Measurements from ENCODE around the gene SLC66A3.

The SLC66A3 gene

GRCh38 chr2:11144738-11145079 lies 10.6 kb upstream of the SLC66A3 start:
- ATAC-seq (replicated peaks) = no peak
- Mint-ChIP-seq H3K9me3 (no peaks in the 10 kb centered on the region), H3K36me3 (ENCODE audit: insufficient read depth) (no peaks in the 10 kb centered on the region), H3K27ac (no peak overlapping the region), H3K4me3 (no peak overlapping the region), H3K27me3 (peaks cover 30 to 46% of the 10 kb centered on the region in 2 donors), H3K4me1 (ENCODE audit: low read depth in 2 of 2) (no peaks in the 10 kb centered on the region)
- DNase-seq = no peak

- Mint-ChIP-seq H3K27ac (no peak overlapping the region), H3K4me3 (no peak overlapping the region), H3K27me3 (peaks cover 30 to 46% of the 10 kb centered on the region in 2 donors), H3K4me1 (ENCODE audit: low read depth in 2 of 2) (no peaks in the 10 kb centered on the region), H3K9me3 (no peaks in the 10 kb centered on the region), H3K36me3 (ENCODE audit: insufficient read depth) (no peaks in the 10 kb centered on the region)
- ATAC-seq (replicated peaks) (no peak), DNase-seq (no peak)
These were observed 9.9 kb upstream of the SLC66A3 start for GRCh38 chr2:11145350-11145749.

- ATAC-seq (replicated peaks) (no peak), DNase-seq (no peak)
- H3K36me3 Mint-ChIP-seq (ENCODE audit: insufficient read depth) = no peaks in the 10 kb centered on the region
- no peaks in the 10 kb centered on the region for H3K4me1 Mint-ChIP-seq (ENCODE audit: low read depth in 2 of 2)
- no peaks in the 10 kb centered on the region for H3K9me3 Mint-ChIP-seq
- H3K27ac Mint-ChIP-seq = no peak overlapping the region
- H3K27me3 Mint-ChIP-seq = peaks cover 30 to 41% of the 10 kb centered on the region in 2 donors
- no peak overlapping the region for H3K4me3 Mint-ChIP-seq
These were observed 9.2 kb upstream of the SLC66A3 start for GRCh38 chr2:11146076-11146475.

- DNase-seq = no peak
- ATAC-seq (replicated peaks) = no peak
- no peak overlapping the region for H3K27ac Mint-ChIP-seq
These were observed 8.0 kb upstream of the SLC66A3 start for GRCh38 chr2:11147263-11147662.

GRCh38 chr2:11152591-11152990 lies 2.7 kb upstream of the SLC66A3 start:
- DNase-seq (no peak), ATAC-seq (replicated peaks) (no peak)
- H3K27ac Mint-ChIP-seq = no peak overlapping the region
- peaks cover 11 to 16% of the 10 kb centered on the region in 2 donors for H3K4me1 Mint-ChIP-seq (ENCODE audit: low read depth in 2 of 2)
- H3K27me3 Mint-ChIP-seq = no peaks in the 10 kb centered on the region
- no peaks in the 10 kb centered on the region for H3K9me3 Mint-ChIP-seq
- peaks cover 8% of the 10 kb centered on the region for H3K36me3 Mint-ChIP-seq (ENCODE audit: insufficient read depth)
- no peak overlapping the region for H3K4me3 Mint-ChIP-seq

More at GRCh38 chr2:11147263-11147662, 8.0 kb upstream of the SLC66A3 start:
- Mint-ChIP-seq H3K4me3 (no peak overlapping the region), H3K36me3 (ENCODE audit: insufficient read depth) (no peaks in the 10 kb centered on the region), H3K9me3 (no peaks in the 10 kb centered on the region), H3K27me3 (peaks cover 18 to 29% of the 10 kb centered on the region in 2 donors), H3K4me1 (ENCODE audit: low read depth in 2 of 2) (no peaks in the 10 kb centered on the region)

GRCh38 chr2:11154016-11154922 lies 998 bp upstream of the SLC66A3 start:
- ATAC-seq (replicated peaks) = no peak
- DNase-seq = no peak
- no peaks in the 10 kb centered on the region for H3K9me3 Mint-ChIP-seq
- peak overlapping the region; percentile 78 to 88 for H3K4me3 Mint-ChIP-seq
- H3K36me3 Mint-ChIP-seq (ENCODE audit: insufficient read depth) = peaks cover 8% of the 10 kb centered on the region
- peak overlapping the region; percentile 86 to 87 for H3K27ac Mint-ChIP-seq
- peaks cover 15 to 22% of the 10 kb centered on the region in 2 donors for H3K4me1 Mint-ChIP-seq (ENCODE audit: low read depth in 2 of 2)
- H3K27me3 Mint-ChIP-seq = no peaks in the 10 kb centered on the region

- peak overlapping the region; percentile 78 to 88 for H3K4me3 Mint-ChIP-seq
- no peaks in the 10 kb centered on the region for H3K9me3 Mint-ChIP-seq
- no peaks in the 10 kb centered on the region for H3K27me3 Mint-ChIP-seq
- peaks cover 8% of the 10 kb centered on the region for H3K36me3 Mint-ChIP-seq (ENCODE audit: insufficient read depth)
- DNase-seq (peak; percentile 94 to 98 (median 95)), ATAC-seq (replicated peaks) (peak; percentile 86)
- peak overlapping the region; percentile 86 to 87 for H3K27ac Mint-ChIP-seq
- H3K4me1 Mint-ChIP-seq (ENCODE audit: low read depth in 2 of 2) = peaks cover 21 to 23% of the 10 kb centered on the region in 2 donors
These were observed 315 bp upstream of the SLC66A3 start for GRCh38 chr2:11154923-11155380.

GRCh38 chr2:11156396-11157075 lies 1.3 kb downstream of the SLC66A3 start:
- peak overlapping the region; percentile 78 to 88 for H3K4me3 Mint-ChIP-seq
- peaks cover 31 to 34% of the 10 kb centered on the region in 2 donors for H3K4me1 Mint-ChIP-seq (ENCODE audit: low read depth in 2 of 2)
- peak overlapping the region in 1 of 2 donors; percentile 41 for H3K27ac Mint-ChIP-seq
- peaks cover 10% of the 10 kb centered on the region for H3K36me3 Mint-ChIP-seq (ENCODE audit: insufficient read depth)
- ATAC-seq (replicated peaks) = no peak
- DNase-seq = no peak
- H3K27me3 Mint-ChIP-seq = no peaks in the 10 kb centered on the region
- H3K9me3 Mint-ChIP-seq = no peaks in the 10 kb centered on the region

- H3K4me3 Mint-ChIP-seq = peak overlapping the region; percentile 78 to 88
- H3K27me3 Mint-ChIP-seq = no peaks in the 10 kb centered on the region
- no peaks in the 10 kb centered on the region for H3K9me3 Mint-ChIP-seq
- peaks cover 33 to 34% of the 10 kb centered on the region in 2 donors for H3K4me1 Mint-ChIP-seq (ENCODE audit: low read depth in 2 of 2)
- ATAC-seq (replicated peaks) = no peak
- peaks cover 10% of the 10 kb centered on the region for H3K36me3 Mint-ChIP-seq (ENCODE audit: insufficient read depth)
- DNase-seq = no peak
- peak overlapping the region in 1 of 2 donors; percentile 41 for H3K27ac Mint-ChIP-seq
These were observed 2.0 kb downstream of the SLC66A3 start for GRCh38 chr2:11157296-11157695.

- no peaks in the 10 kb centered on the region for H3K27me3 Mint-ChIP-seq
- peaks cover 33 to 34% of the 10 kb centered on the region in 2 donors for H3K4me1 Mint-ChIP-seq (ENCODE audit: low read depth in 2 of 2)
- H3K4me3 Mint-ChIP-seq = peak overlapping the region; percentile 30 to 36
- no peaks in the 10 kb centered on the region for H3K9me3 Mint-ChIP-seq
- H3K36me3 Mint-ChIP-seq (ENCODE audit: insufficient read depth) = peaks cover 12% of the 10 kb centered on the region
- H3K27ac Mint-ChIP-seq = no peak overlapping the region
- DNase-seq (no peak), ATAC-seq (replicated peaks) (no peak)
These were observed 2.5 kb downstream of the SLC66A3 start for GRCh38 chr2:11157731-11158130.

- Mint-ChIP-seq H3K27ac (peak overlapping the region in 1 of 2 donors; percentile 19), H3K9me3 (no peaks in the 10 kb centered on the region), H3K27me3 (no peaks in the 10 kb centered on the region), H3K36me3 (ENCODE audit: insufficient read depth) (peaks cover 21% of the 10 kb centered on the region), H3K4me3 (no peak overlapping the region), H3K4me1 (ENCODE audit: low read depth in 2 of 2) (peaks cover 33 to 34% of the 10 kb centered on the region in 2 donors)
- DNase-seq (no peak), ATAC-seq (replicated peaks) (no peak)
These were observed 3.8 kb downstream of the SLC66A3 start for GRCh38 chr2:11158916-11159573.

GRCh38 chr2:11159574-11160170 lies 4.4 kb downstream of the SLC66A3 start:
- H3K4me3 Mint-ChIP-seq = no peak overlapping the region
- DNase-seq = no peak
- H3K9me3 Mint-ChIP-seq = no peaks in the 10 kb centered on the region
- H3K27me3 Mint-ChIP-seq = no peaks in the 10 kb centered on the region
- peak overlapping the region in 1 of 2 donors; percentile 92 for H3K27ac Mint-ChIP-seq
- H3K4me1 Mint-ChIP-seq (ENCODE audit: low read depth in 2 of 2) = peaks cover 30 to 34% of the 10 kb centered on the region in 2 donors
- no peak for ATAC-seq (replicated peaks)
- peaks cover 24% of the 10 kb centered on the region for H3K36me3 Mint-ChIP-seq (ENCODE audit: insufficient read depth)

GRCh38 chr2:11160256-11160655 lies 5.0 kb downstream of the SLC66A3 start:
- H3K4me1 Mint-ChIP-seq (ENCODE audit: low read depth in 2 of 2) = peaks cover 29 to 34% of the 10 kb centered on the region in 2 donors
- peak overlapping the region in 1 of 2 donors; percentile 92 for H3K27ac Mint-ChIP-seq
- no peak for ATAC-seq (replicated peaks)
- no peaks in the 10 kb centered on the region for H3K27me3 Mint-ChIP-seq
- no peaks in the 10 kb centered on the region for H3K9me3 Mint-ChIP-seq
- H3K4me3 Mint-ChIP-seq = peak overlapping the region in 1 of 2 donors; percentile 66
- DNase-seq = no peak
- peaks cover 20% of the 10 kb centered on the region for H3K36me3 Mint-ChIP-seq (ENCODE audit: insufficient read depth)
